ENCODE data around the gene SPRTN.

DNA sequence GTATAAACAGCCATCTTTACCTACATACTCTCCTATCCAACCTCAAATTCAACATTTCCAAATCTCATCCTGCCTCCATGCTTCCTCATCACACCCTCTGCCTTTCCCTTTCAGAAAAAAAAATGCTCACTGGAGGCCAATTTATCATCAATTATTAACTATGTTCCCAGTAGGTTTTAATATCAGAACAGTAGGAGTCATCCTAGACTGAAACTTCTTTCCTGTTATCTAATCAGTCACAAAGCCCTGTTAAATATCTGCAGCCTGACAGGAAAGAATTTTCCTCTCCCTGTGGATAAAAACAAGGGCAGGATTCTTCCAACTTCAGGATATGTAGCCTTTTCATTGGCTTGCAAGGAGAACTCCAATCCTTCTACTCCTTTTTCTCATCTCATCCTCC lies 55.6 kb downstream of the SPRTN start:
- TF ChIP-seq, protein P1, sequence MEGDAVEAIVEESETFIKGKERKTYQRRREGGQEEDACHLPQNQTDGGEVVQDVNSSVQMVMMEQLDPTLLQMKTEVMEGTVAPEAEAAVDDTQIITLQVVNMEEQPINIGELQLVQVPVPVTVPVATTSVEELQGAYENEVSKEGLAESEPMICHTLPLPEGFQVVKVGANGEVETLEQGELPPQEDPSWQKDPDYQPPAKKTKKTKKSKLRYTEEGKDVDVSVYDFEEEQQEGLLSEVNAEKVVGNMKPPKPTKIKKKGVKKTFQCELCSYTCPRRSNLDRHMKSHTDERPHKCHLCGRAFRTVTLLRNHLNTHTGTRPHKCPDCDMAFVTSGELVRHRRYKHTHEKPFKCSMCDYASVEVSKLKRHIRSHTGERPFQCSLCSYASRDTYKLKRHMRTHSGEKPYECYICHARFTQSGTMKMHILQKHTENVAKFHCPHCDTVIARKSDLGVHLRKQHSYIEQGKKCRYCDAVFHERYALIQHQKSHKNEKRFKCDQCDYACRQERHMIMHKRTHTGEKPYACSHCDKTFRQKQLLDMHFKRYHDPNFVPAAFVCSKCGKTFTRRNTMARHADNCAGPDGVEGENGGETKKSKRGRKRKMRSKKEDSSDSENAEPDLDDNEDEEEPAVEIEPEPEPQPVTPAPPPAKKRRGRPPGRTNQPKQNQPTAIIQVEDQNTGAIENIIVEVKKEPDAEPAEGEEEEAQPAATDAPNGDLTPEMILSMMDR (IDR thresholded peaks at IDR 0.05), result no peak
- TF ChIP-seq POLR2AphosphoS5 (IDR thresholded peaks at IDR 0.05), result no peak
- no peak for TF ChIP-seq POLR2A (IDR thresholded peaks at IDR 0.05; ENCODE audit: low read depth)
